Esophagus squamous epithelium (tissue), 4 donors: ENCODE results near the gene BBS2.

Experiments
- CTCF ChIP-seq, 6 experiments: fragments of 450-650 bp in 4 of 6; fragments of 200-600 bp in 2 of 6; sonication (generic) in 2 of 6; IDR thresholded peaks; one replicate each; pipeline ENCODE4 v1.5.1; 2016 to 2019; ENCODE audit warnings: antibody characterized with exemption in 6 of 6, mild to moderate bottlenecking in 4 of 6, moderate library complexity in 4 of 6
- POLR2A ChIP-seq, 4 donors: fragments of 450-650 bp; IDR thresholded peaks; one replicate each; pipeline ENCODE4 v1.6.1; 2017; ENCODE audit warnings: antibody characterized with exemption in 4 of 4, mild to moderate bottlenecking in 4 of 4, moderate library complexity in 3 of 4

- no peak for TF ChIP-seq CTCF (IDR thresholded peaks at IDR 0.05)
- TF ChIP-seq POLR2A (IDR thresholded peaks at IDR 0.05) = no peak
Measured at GRCh38 chr16:56538331-56538730, 18.5 kb upstream of the BBS2 start.
